NB4 (cell line): ENCODE data around the gene CYP26B1.

Experiments used
- POLR2A ChIP-seq: IDR thresholded peaks from 2 replicates; pipeline ENCODE4 v1.6.1; 2011; ENCODE audit warnings: mild to moderate bottlenecking; ENCODE audit not compliant: insufficient read length; ENCODE audit errors: extremely low read depth
- TF ChIP-seq, protein P1 (sequence below): IDR thresholded peaks from one replicate; pipeline ENCODE4 v1.5.1; 2012; ENCODE audit warnings: low read depth, low read length

DNA sequence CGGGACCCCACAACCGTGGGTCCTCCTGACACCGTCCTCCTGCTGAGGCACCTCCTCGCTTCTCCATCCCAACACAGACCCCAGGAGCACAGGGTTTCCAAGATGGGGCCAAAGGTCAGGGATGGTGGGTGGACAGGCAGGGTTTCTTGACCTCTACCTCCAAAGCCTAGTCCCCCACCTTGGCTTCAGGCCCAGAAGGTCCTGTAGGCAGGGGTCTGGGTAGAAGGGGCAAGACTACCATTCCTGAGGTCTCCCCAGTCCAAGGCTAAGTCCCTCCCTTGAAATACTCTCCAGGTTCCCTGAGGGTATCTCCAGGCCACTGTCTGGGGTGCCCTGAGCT lies 7.1 kb downstream of the CYP26B1 start:
- TF ChIP-seq, protein P1, sequence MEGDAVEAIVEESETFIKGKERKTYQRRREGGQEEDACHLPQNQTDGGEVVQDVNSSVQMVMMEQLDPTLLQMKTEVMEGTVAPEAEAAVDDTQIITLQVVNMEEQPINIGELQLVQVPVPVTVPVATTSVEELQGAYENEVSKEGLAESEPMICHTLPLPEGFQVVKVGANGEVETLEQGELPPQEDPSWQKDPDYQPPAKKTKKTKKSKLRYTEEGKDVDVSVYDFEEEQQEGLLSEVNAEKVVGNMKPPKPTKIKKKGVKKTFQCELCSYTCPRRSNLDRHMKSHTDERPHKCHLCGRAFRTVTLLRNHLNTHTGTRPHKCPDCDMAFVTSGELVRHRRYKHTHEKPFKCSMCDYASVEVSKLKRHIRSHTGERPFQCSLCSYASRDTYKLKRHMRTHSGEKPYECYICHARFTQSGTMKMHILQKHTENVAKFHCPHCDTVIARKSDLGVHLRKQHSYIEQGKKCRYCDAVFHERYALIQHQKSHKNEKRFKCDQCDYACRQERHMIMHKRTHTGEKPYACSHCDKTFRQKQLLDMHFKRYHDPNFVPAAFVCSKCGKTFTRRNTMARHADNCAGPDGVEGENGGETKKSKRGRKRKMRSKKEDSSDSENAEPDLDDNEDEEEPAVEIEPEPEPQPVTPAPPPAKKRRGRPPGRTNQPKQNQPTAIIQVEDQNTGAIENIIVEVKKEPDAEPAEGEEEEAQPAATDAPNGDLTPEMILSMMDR = no peak
- TF ChIP-seq POLR2A = no peak
